Renal cortex interstitium (tissue), 11 donors: ENCODE results near the gene SH2D2A. TPM values are rescaled to one million over a fixed set of nuclear protein-coding genes. Genes with fewer than 3 reads are reported as not detected.
"Not testable (repeated sequence)": the region's sequence is repeated elsewhere in the genome, so short reads cannot be mapped to it uniquely, and the experiment has no call there.

ENCODE experiments used
- DNase-seq, 11 donors: peaks; one replicate each; pipeline ENCODE4 v3.0.0-alpha.2; 2013; ENCODE audit warnings: low read depth in 9 of 11, low spot score in 4 of 11; ENCODE audit errors: extremely low read depth in 1 of 11
- polyA plus RNA-seq, 3 donors: library from polyadenylated mRNA; unstranded; fragments of 120-200 nt; gene quantifications; one replicate each; pipeline ENCODE4 v1.2.1, GENCODE V29; 2013; ENCODE audit not compliant: insufficient read length in 3 of 3

Gene SH2D2A
- polyA plus RNA-seq, 3 donors = 0.47 to 1.5 (median 0.62) TPM

DNA sequence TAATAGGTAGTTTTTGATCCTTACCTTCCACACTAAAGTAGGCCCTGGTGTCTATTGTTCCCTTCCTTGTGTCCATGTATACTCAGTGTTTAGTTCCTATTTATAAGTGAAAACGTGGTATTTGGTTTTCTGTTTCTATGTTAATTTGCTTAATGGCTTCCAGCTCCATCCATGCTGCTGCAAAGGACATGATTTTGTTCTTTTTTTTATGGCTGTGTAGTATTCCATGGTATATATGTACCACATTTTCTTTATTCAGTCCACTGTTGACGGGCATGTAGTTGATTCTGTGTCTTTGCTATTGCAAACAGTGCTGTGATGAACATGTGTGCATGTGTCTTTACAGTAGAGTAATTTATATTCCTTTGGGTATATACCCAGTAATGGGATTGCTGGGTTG is 28.5 kb downstream of the SH2D2A start:
- DNase-seq = no peak

- no peak for DNase-seq
Measured at GRCh38 chr1:156786640-156787039, 30.0 kb downstream of the SH2D2A start.

- no peak for DNase-seq
Measured at GRCh38 chr1:156785458-156785857, 31.2 kb downstream of the SH2D2A start.

DNA sequence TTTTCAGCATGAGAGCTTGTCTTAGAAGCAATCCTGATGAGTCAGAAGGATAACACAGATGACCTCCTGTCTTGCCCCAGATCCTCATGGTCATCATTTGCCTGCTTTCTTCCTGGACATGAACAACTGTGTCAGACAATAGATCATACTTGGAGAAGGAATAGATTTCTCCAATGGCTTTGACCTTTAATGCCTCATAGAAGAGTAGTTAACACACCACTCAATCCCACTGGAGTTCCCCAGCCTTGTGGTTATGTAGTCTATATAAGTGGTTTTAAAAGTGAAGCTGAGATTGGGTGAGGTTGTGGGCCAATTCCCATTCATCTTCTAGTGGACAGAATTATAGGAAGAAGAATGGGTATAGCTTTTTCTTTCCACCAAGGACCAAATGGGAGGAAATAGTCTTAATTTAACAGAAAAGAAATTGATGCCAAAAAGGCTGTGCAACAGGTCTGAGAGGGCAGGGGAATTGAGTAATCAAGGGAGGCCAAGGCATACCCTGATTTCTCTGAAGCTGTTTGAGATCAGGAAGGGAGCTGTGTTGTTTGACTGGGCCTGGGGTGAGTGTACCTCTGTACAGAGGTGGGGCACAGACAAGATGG is 35.0 kb downstream of the SH2D2A start:
- DNase-seq = no peak

DNA sequence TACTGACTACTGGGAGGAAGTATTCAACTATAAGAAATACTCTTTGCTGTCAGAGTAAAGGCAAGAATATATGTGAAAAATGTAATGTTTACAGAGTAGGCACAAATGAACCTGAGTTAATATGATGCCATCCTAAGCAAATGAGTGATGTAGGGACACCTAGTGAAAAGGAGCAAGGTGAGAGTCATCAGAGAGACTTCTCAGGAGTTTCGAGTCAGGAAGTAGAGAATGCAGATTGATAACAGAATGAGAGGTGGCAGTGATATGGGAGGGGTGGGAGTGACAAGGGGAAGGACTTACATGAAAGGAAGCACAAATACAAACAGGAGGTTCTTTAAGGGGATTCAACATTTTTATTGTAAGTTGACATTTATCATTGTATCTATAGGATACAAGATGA is 39.1 kb downstream of the SH2D2A start:
- DNase-seq = no peak

- no peak for DNase-seq
Measured at GRCh38 chr1:156776942-156777341, 39.7 kb downstream of the SH2D2A start.

DNA sequence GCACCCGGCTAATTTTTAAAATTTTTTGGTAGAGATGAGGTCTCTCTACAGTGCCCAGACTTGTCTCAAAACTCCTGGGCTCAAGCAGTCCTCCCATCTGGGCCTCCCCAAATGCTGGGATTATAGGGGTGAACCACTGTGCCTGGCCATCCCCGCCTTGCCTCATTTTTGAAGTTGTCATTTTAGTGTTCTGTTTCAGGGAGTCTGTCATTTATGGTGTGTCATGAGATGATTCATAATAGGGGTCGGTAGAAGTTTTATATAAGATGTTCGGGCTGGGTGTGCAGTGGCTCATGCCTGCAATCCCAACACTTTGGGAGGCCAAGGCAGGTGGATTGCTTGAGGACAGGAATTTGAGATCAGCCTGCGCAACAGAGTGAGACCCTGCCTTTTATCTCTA is 40.8 kb downstream of the SH2D2A start:
- no peak for DNase-seq

DNA sequence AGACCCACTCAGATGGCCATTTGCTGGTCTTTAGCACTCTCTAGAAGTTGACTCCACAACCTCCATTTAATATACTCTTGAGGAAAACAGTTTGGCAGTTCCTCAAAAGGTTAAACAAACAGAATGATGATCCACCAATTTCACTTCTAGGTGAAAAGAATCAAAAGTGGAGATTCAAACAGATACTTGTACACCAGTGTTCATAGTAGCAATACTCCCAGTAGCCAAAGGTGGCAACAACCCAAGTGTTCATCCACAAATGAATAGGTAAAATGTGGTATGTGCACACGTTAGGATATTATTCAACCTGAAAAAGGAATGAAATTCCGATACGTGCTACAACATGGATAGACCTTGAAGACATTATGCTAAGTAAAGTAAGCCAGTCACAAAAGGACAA is 43.0 kb downstream of the SH2D2A start:
- DNase-seq = no peak

DNA sequence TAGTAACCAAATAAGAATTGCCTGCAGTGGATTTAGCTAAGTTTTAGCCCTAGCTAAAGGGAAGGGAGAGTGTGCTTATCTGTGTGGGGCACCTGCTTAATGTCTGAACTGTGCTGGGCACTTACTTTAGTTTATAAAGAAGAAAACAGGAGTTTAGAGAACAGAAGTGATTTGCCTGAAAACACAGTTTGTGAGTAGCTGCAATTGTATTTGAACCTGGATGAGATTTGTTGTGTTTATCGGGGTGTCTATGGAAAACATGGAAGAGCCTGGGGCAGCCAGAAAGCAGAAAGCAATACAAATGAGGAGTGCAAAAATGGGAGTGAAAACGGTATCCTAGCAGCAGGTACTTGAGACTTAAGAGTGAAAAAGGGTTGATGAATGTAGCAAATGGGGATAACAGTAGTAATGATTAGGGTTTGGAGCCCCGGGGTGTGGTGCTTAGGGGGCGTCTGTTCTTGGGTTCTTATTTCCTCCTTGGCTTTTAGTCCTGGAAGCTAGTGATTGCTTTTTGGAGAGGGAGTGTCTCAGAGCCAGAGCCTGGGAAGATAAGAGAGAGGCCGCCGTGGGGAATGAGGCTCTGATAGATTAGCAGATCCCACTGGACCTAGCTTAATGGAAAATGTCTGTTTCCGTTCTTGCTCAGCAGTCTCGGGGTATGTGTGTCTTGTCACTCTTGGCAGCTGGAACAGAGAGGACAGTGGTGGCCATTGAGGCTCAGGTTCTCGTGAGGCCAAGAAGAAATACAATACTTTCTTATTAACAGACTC is 43.7 kb downstream of the SH2D2A start:
- no peak for DNase-seq

GRCh38 chr1:156772222-156772621 is 44.4 kb downstream of the SH2D2A start:
- no peak for DNase-seq

DNA sequence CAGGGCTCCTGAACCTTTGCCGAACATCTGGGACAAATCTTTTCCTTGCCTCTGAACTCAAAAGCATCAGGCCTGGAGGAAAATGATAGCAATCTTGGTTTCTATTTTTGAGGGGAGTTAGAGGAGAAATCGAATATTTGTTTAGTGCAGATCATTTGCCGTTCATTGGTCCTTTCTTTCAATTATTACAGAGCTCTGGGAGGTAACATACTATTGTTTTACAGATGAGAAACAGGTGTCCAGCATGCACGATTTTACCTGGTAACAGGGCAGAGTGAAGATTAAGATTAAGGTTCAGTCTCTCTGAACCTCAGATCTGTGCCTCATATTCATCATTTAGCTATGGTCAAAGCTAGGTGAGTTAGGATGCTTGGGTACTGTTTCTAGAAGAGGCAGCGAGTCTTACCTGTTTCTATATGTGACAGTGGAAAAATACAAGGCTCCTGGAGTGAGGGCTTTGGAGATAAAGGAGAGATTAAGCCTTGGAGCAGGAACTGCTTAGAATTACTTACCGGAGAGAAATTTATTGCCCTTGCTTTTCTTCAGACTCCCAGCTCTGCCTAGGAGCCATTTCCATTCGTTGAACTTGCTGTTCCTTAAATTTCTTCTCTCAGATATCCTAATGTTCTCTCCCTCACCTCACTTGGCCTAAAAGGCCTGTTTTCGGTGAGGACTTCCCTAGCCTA is 47.9 kb downstream of the SH2D2A start:
- DNase-seq = no peak

- peak in 1 of 11 donors; percentile 24 for DNase-seq
Measured at GRCh38 chr1:156767879-156768604, 48.6 kb downstream of the SH2D2A start.

DNA sequence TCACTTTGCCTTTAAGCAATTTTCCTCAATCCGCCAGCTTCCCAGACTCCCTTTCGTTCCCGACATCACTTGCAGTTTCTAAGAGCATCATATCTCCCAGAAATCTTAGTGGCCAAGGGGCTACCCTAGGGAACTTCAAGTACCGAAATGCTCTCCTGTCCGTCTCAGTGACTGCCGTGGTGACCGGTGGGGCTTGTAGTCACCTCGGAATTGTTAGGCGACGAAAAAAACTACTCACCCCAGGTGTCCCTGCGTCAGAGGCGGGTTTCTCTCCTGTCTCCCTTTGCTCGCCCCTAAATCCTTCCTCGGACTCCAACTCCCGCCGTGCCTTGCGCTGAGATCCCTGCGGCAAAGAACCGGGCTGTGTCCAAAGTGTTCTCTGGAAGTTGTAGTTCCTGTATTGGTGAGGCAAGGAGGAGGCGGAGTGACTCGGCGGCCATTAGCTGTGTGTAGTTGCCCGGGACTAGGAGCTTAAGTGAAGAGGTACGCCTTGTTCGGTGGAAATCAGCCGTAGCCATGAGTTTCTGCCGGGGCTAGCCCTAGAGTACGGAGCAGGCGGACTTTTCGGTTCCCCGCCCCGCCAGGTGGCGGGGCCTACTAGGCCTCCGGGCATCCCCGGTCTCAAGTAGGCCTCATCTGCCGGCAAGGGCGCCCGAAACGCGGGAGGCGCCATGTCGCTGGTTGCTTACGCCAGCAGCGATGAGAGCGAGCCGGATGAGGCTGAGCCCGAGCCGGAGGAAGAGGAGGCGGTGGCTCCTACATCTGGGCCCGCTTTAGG is 49.4 kb downstream of the SH2D2A start, which contains the start of gene PRCC:
Gene PRCC, plus strand, starts transcription at position 435 of the 778 bp plus-strand sequence. Its CDS starts 237 bp downstream, at position 672.
- peak; percentile 97 to 100 (median 99) for DNase-seq

DNA sequence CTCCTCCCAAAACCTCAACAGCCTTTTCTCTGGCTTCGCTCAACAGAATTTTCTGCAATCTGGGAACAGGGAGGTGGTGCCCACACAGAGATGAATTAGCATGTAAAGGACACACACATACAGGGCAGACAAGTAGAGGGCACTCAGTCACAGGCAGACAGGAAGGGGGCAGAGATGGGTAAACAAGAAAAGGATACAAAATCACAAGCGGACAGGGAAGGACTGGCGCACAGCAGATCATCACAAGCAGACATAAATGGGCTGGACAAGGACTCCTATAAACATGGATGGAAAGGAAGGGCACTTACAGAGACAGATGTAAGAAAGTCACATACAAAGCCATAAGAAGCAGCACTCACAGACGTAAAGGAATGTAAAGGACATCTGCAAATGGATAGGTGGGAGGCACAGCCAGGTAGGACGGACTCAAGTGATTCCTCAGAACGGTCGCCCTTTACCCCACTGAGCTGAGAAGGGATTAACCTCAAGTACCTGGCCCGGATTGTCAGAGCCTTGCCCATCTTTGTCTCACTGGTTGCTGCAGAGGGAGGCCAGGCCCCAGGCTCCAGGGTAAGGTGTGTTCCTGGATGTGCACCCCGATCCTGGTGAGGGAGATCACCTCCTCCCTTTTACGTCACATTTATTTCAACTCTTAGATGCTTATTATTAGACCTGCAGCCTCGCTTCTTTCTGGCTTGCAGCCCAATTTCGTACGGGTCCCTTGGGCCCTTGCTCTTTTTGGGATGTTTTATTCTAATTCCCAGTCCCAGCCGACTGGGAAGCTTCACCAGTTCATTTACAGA is 50.1 kb downstream of the SH2D2A start:
- DNase-seq = no peak

DNA sequence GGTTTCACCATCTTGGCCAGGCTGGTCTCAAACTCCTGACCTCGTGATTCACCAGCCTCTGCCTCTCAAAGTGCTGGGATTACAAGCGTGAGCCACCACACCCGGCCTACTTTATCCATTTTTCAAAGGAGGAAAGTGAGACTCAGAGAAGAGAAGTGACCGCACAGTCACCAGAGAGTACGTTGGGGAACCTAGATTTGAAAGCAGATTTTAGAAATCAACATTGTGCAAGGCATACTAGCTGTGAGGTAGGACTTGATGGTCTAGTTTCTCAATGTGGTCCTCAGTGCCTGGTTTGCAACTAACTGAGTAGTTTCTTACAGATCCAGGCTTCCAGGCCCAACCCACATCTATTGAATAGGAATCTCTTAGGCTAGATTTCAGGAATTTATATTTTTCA is 51.0 kb downstream of the SH2D2A start:
- DNase-seq = no peak

- DNase-seq = not testable (repeated sequence)
Measured at GRCh38 chr1:156765136-156765535, 51.5 kb downstream of the SH2D2A start.

GRCh38 chr1:156760796-156761104 is 55.9 kb downstream of the SH2D2A start:
- no peak for DNase-seq

GRCh38 chr1:156760092-156760795 is 56.4 kb downstream of the SH2D2A start:
- no peak for DNase-seq
